ENCODE data around the gene SUPT3H.

The SUPT3H gene

DNA sequence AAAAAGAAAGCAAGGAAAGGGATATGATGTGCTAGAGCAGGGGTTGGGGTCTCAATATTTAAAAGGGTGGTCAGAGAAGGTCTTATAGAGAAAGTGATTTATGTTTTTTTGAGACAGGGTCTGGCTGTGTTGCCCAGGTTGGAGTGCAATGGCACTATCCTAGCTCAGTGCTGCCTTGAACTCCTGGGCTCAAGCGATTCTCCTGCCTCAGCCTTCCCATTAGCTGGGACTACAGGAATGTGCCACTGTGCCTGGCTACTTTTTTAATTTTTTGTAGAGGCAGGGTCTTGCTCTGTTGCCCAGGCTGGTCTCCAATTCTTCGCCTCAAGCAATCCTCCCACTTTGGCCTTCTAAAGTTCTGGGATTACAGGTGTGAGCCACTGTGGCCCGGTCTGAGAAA, 557.0 kb downstream of the SUPT3H start:
- no peak for DNase-seq

DNA sequence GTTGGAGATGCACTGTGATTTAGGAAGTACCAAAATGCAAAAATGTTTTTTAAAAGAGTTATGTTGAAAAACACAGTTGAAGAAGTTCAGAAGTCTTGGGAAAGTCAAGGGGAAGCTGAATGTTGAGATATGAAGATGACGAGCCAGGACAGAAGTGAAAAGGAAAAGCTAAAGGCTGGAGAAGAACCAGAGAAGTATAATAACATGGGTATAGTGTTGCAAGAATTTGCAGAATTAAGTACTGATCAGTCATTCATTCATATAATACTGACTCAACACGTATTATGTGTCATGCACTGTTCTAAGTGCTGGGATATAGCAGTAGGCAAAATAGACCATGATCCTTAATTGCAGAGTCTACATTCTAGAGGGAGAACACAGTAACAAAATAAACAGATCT, 557.4 kb downstream of the SUPT3H start:
- DNase-seq = no peak

DNA sequence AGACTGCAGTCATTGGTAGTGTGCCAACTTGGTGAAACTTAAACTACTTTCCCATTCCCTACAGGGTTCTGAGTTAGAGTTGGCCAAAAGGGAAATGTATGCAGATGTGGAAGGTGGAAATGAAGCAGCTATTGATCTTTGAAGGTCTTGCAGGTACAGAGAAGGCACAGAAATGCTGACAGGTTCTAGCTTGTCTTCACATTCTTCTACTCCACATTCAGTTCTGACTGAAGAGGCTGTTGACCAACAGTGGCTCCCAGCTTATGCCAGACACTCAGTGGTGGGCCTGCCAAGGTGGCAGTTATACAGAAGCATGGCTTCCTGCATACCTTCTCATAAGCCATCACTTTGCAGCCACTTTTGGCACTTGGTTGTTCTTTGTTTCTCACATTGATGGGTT, 566.3 kb downstream of the SUPT3H start:
- DNase-seq = no peak

DNA sequence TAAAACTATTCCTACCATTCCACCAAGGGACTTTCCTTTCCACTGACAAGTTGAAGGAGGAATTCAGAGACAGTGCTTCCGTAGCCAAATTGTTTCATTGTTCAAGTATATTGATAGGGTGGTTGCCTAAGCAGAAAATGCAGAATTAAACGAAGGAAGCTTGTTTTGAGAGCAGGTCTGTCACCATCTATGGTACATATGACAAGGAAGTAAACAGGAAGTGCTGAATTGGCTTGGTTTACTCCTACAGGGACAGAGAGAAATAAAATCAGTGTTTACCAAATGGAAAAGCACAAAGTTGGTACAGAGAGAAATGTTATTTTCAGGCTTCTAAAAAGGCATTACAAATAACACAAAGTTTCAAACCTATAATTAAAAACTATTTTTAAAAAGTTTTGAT, 568.5 kb downstream of the SUPT3H start:
- DNase-seq = no peak

DNA sequence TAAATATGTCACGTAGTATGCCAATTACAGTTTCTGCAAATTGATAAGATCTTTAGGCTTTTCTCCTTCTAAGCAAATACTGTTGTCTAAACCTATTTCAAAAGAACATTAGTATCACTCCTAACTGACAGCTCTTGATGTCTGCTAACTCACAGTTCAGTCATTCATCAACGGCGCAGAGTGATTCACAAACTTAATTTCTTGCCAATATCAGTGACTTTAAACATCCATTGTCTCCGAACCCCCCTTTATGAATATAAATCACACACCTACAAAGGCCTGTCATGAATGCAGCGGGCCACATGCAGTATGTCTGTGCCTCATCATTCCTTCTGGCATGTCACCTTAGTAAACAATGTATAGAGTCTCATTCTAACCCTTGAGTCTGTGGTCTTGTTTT, 569.6 kb downstream of the SUPT3H start:
- DNase-seq = no peak

DNA sequence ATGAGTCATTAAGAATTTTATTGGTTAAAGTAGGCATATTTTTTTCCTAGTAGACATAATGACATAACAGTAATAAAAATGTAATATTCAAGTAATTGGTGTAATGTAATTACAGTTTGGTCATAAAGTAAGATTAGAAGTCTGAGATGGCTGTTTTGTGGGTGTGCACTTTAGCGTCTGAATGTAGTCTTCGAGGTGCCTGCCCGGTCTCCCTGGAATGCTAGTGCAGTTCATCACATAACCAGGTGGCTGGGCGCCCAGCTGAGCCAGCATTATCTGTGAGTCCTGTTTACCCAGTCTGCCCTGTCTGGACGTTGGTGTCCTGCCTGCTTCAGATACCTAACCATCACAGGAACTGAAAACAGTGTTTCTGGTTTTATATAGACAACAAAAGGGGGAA, 571.1 kb downstream of the SUPT3H start:
- DNase-seq = no peak

DNA sequence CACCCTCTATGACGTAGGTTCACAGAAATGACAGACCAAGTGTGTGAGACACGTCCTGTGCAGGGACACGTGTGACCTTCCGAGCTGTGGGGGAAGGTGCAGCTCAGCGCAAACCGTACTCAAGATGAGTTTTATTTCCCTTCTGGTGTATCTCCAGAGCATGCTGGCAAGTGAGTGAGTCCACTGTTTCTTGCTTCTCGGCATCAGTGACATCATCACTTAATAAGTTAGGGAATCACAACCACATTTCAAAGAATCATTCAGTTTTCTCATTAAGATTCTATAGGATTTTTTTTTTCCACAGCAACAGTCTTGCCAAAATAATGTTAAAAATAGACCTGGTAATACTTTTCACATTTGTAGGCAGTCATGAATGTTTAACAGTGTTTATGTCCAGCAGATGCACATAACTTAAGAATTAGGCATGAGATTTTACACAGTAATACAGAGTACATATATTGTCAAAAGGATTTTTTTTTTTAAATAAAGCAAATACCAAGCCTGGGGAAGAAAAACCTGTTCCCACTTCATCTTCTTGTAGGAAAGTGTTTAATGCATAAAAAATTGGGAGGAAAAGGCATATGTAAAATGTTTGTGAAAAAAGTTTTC, 572.4 kb downstream of the SUPT3H start:
- DNase-seq = no peak

DNA sequence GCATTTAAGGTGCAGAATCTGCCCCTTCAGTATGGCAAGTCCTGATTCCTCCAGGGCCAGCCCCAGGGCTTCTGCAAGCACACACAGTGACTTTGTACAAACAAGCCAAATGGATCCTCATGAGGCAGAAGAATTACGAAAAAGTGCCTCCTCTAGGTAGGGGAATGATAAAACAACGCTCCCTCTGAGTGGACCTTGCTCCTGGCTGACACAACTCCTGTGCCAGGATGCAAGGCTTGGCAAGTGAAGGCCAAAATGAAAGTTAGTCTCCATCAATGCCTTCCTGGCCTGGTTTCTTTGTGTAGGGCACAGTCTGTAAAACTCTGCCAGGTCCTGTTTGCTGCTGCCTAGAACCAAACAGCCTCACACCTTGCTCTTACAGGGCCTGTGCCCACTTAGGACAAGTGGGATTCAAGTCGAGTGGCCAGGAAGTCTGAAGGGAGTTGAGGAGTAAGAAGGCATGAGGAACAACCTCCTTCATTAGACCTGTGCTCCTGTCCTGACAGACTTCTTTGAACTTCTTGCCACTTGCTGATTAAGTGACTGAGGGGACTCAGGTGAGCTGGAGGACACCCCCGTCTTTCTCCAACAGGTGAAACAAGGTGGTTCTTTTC, 573.1 kb downstream of the SUPT3H start:
- DNase-seq = no peak

DNA sequence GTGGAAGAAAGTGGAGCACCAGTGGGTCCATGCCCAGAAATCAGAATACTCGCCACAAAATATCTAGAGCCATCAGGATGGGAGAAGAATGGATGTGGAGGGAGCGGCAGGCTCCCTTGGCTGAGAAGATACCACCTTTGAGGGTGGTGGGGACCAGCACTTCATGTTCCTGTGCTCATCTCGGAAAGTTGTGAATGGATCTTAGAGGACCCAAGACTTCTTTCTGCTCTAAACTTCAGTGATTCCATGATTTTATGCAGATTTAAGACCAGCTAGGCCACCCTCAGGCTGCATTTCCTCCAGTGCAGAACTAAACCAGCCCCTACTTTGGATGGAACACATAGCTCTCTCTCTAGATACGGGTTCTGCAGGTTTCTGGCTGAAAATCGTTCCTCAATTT, 573.7 kb downstream of the SUPT3H start:
- no peak for DNase-seq

DNA sequence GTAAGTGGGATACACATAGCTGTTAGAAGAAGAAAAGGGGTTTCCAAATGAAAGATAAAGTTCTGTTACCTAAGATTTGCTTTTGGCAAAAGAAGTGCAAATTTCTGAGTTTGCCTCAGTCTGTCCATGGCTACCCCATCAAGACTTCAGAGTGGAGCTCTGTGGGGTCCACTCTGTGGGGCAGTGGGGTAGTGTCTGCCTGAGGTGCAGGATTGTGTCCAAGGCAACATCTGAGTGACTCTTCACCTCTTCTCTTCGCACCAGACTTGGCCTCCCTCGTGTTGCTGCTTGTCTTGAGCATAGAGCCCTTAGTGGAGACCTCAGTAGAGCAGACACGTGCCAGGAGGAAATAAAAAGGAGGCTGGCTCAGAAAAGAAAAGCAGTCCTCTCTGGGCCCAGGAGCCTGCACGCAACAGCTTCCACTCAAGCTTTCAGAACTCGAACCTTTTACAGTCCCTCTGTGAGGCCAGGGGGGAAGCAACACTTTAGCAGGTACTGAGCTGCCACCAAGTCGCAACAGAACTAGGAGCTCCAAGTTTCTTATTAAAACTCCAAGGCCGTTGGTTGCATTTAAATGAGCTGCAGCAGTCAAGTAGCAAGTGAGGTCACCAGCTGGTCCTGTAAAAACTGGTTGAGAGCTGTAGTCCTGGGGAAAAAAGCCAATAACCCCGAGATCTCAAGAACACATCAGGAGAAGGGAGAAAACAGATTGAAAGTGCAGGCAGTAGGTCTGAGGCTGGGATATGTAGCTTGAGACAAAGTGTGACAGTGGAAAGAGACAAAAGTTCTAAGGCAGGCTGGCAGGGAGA, 576.7 kb downstream of the SUPT3H start:
- no peak for DNase-seq

DNA sequence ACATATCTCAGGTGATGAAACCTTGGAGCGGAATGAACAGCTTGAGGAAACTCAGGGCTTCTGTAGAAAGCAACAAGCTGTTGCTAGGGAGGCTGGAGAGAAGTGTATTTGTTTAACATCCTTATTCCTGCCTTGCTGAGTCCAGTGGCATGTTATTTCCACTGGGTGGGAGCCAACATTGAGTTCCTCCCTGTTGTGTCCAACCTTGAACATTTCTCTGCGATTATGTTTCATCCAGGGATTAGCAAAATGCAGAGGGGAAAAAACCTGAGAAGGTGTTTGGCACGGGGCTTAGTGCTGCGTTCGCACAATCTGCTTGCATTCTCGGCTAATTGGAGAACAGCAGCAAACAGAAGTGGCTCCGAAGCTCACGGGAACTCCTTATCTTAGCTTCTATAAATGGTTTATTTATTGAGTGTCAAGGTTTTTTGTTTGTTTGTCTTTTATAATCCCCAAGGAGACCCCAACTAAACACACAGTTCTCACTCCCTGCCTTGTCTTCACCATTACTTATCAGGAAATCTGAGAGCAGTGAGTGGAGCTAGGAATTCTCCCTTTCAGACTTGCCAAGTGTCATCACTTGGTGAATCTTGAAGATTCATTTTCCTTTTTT, 577.5 kb downstream of the SUPT3H start:
- DNase-seq = no peak

DNA sequence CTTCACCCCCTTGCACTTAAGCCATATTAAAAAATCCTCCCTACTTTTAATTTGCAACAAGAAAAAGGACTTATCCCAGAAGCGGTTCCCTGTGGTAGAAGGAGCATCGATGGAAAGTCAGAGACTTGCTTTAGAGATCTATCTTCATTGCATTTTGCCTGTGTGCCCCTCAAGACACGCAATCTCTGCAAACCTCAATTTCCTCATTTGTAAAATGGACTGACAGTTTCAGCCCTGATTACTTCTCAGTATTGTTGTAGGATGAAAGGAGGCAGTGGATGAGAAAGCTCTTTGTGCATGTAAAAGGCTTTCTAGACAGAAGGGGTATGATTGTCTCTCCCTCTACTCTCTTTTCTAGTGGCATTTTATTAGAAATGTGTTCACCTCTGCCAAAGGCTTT, 580.0 kb downstream of the SUPT3H start:
- DNase-seq = no peak

DNA sequence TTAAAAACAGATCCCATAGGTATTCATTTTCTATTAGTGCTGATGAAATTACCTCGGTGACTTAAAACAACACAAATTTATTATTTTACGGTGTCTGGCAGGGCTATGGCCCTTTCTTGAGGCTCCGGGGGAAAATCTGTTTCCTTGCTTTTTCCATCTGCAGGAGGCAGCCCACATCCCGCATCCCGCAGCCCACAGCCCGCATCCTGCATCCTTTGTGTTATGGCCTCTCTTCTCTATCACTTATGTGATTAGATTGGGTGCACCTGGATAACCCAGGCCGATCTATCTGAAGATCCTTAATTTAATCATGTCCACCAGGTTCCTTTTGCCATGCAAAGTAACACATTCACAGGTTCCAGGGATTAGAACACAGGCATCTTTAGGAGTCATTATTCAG, 582.4 kb downstream of the SUPT3H start:
- DNase-seq = no peak

DNA sequence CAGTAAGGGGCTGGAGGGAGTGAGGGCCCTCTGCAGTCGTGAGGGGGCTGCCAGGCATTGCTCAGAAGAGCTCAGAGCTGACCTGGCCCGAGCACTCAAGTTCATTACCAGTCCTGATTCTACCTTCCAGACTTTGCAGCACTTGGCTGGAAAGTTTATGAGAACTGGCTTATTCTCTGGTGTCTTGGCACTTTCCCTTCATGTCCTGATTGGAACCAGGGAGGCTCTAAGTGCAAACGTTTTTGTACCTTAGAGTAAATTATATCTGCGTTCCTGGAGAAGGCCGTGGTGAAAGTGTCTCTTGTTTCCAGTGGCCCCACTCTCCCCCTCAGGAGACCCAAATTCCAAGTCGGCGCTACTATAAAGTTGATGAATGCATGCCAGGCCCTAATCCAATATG, 587.9 kb downstream of the SUPT3H start:
- no peak for DNase-seq

DNA sequence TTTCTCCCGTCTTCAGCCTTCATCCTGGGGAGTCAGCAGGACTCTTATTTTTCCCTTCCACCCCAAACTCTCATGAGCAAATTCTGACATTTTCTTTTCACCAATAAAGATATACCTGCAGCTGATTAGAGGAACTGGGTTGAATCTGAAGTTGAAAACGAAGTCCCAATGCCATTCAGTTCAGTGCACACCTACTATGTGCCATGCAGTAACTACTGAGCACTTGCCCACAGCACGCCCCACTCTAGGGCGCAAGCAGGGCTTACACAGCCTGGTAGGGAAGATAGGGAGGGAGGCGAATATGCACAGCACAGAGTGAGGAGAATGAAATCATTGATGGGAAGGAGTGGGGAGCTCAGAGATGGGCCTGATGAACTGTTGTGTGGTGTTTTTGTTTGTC, 588.7 kb downstream of the SUPT3H start:
- DNase-seq = no peak

DNA sequence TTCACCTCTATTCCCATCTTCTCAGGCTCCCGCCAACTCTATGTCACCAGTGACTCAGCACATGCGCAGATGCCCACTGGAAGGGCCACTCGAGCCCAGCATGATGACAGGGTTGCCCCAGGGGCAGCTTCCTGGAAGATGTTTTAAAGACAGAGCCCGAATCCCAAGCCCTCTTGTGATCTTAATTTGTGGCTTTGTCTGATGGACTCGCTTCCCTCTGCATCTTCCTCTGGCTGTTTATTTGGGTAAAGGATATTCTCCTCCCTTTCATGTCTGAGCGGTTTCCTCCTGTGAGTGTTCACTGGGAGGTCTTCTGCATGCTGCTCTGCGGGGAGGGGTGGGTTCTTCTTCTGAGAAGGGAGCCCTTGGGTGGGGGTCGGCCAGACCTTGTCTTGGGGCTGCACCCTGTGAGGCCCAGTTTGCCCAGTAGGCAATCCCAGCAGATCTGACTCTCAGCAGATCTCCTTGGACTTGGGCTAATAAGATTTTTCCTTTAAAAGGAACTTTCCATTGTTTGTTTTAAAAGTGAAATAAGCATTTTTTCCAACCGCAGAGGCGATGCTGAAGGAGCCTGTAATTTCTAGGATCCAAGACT, 589.2 kb downstream of the SUPT3H start:
- DNase-seq = no peak

DNA sequence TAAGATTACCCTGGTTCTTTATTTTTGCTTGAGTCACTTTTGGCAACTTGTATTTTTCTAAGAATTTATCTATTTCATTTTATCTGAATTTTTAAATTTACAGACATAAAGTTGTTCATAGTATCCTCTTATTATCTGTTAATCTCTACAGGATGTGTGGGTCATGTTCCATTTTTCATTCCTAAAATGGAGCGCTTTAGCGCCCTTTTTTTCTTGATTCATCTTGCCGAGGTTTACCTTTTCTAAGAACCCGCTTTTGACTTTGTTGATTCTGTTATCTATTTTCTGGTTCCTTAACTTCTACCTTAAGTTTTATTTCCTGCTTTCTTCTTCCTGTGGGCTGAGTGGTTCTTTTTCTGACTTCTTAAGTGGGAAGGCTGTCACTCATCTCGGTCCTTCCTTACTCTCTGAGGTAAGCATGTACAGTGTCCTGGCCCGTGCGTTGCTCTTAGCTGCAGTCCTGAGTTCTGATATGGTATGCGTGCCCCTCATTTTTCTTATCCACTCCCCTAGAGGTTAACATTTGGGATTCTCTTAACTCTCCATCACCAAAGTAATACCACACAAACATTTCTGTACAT, 590.4 kb downstream of the SUPT3H start:
- no peak for DNase-seq

DNA sequence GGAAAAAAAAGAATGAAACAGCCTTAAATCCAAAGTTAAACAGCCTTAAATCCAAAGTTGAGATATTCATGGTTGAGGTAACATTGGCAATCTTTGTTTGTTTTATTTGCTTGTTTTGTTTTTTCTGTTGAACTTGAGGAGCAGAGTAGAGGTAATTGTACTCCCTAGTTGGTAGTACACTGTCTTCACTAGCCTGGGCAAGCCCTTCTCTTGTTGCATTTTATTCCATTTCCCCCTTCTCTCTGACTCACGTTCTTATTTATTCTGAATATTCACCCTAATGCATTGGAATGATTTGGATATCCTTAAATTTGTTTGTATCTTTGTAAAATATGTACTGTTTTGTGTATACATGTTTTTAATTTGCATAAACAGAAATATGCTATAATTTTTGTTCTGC, 592.6 kb downstream of the SUPT3H start:
- no peak for DNase-seq

DNA sequence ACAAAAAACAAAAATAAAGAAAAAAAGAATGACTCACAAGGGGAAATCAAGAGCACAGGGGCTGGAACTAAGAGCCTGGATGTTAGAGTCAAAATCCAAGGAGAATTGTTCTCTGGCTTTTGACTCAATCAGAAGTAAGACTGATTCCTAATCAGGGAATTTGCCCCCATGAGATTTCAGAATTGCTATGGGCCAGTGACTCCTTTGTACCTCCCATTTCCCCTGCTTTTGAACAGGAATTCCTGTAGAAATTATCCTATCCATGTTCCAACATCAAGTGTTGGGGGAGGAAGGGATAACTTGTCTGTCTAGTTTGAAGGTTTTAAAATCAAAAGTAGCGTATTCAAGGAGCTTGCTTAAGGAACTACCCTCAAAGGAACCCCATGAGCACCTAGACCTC, 593.5 kb downstream of the SUPT3H start:
- no peak for DNase-seq

DNA sequence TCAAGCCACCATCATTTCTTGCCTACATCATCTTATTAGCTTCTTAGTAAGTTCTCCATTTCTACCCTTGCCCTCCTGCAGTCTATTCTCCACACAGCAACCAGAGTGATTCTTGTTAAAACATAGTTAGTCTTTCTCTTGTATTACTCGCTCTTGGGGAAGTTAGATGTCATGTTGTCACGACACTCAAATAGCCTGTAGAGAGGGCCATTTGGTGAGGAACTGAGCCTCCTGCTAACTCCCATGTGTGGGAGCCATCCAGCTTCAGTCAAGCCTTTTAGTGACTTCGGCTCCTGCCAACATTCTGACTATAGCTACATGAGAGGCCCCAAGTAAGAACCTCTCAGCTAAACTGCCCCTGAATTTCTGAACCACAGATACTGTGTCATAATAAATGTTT, 594.8 kb downstream of the SUPT3H start:
- no peak for DNase-seq

DNA sequence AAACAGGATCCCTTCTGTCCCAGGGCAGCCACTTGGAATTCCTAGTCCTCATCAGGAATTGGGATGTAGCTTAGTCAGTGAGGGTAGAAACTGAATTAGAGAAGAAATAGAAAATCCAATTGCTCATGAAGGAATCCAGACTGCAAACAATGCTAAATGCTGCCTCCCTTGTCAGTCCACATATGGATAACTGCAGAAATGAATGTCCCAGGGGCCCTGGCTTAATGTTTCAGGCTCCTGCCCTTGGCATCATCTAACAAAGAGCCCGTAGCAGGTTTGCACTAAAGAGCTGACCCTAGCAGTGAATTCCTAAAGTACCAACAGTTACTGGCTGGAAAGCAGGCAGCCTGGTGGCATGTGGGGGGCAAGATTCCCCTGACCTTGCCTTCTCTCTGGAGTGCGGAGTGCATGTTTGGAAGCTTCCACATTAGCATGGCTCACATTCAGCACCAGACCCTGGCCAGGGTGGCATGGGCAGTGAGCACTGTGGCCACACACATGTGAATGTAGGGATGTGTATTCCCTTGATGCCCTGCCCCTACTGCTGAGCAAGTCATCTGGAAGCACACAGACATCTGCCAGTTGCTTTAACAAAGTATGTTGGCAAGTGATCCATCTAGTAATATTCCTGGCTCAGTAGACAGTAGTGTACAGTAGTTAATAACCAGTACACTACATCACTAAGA, 595.7 kb downstream of the SUPT3H start:
- DNase-seq = no peak

DNA sequence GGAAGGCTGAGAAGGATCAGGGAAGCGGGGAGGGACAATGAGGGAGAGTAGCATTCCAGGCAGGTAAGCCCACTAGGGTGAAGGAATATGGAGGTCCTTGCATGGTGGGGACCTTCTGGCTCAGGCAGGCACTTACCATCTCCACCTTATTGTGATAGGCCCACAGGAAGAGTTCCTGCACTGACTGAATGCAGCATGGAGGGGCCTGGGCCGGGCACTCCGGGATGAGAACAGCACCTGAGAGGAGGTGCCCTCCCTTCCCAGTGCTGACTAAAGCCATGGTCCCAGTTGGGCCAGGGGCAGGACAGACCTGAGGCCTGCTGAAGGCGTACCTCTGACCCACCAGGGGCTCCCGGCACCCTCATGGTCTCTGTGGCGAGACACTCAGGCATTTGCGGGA, 597.6 kb downstream of the SUPT3H start:
- DNase-seq = no peak

Data from NCI-H510A (cell line).